NAMALWA (cell line): ENCODE results near the gene IGSF21.
"Not testable (repeated sequence)": the region's sequence is repeated elsewhere in the genome, so short reads cannot be mapped to it uniquely, and the experiment has no call there.

Source experiments
- DNase-seq: peaks from one replicate; pipeline ENCODE4 v3.0.0-alpha.2; 2015; ENCODE audit warnings: low spot score

IGSF21 gene

DNA sequence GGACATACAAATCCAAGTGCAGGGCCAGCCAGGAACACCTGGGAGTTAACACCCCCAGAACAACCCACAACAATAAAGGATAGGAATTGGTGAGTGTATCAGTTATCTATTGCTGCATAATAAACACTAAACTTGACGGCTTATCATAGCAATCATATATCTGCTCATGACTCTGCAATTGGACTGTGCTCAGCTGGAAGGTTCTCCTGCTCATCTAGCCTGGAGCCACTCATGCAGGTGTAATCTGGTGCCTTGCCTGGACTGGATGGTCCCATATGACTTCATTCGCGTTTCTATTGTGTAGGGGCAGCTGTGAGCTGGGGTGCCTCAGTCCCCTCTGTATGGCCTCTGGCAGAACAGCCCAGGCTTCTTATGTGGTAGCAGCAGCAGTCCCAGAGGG lies 296.9 kb downstream of the IGSF21 start:
- DNase-seq = no peak

DNA sequence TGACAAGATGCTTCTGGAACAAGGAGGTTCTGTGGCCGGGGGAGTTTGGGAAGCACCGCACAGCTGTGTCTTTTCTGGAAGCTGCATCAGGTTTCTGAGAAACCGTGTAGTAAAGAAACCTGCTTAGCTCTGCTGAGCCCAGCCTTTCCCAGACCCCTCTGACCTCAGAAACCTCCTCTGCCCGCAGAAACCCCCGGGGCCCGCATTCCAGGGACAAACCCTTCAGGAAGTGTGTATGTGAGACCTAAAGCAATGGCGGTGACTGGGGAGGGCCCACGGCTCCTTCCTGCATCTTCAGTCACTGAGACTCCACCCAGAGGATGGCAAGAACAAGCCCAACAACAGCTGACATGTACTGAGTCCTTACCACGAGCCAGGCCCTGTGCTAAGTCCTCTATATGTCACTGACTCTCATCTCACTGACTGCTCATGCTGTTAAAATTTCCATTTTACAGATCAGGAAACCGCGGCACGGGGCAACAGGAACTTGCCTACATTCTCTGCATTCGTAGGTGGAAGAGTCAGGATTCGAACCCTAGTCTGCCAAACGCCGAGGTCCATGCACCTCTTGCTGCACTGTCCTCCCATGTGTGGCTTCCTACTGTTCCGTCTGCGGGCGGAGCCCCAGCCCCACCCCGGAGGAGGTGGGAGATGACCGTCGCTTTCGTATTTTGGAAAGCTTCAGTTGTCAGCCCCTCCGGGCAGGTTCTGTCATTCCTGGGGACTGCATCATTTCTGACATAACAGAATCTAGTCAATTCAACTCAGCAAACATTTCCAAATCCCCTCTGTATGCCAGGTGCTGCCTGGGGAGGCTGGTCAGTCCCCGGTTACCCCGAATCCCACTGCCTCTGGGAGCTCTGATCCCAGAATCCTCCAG lies 299.8 kb downstream of the IGSF21 start:
- no peak for DNase-seq

DNA sequence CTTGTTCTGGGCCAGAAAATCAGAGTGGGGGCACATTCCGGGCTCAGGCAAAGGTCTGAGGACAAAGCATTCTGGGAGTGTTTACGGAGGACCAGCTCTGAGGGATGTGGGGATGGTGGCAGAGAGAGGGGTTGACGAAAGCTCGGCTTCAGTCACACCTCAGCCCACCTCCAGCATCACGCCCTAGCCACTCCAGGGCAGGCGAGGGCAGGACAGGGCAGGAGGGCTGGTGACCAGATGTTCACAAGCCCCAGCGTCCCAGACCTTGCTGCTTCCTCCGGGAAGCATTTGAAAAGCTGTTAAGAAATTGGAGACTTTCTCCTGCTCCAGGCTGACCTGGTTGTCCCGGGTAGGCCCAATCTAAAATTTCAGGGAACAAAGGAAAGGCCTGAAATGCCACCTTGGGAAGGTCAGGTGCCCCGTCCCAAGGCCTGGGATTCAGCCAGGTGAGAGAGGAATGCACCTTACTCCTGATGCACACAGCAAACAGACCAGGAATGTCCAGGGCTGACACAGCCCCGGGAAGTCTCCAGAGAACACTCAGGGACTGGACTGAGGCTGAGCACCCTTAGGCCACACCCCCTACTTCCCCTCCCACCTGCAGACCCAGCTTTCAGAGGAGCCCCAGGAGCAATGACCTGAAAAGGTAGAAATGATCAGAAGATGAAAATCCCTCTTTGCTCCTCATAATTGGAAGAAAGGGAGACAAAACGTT lies 301.2 kb downstream of the IGSF21 start:
- DNase-seq = no peak

DNA sequence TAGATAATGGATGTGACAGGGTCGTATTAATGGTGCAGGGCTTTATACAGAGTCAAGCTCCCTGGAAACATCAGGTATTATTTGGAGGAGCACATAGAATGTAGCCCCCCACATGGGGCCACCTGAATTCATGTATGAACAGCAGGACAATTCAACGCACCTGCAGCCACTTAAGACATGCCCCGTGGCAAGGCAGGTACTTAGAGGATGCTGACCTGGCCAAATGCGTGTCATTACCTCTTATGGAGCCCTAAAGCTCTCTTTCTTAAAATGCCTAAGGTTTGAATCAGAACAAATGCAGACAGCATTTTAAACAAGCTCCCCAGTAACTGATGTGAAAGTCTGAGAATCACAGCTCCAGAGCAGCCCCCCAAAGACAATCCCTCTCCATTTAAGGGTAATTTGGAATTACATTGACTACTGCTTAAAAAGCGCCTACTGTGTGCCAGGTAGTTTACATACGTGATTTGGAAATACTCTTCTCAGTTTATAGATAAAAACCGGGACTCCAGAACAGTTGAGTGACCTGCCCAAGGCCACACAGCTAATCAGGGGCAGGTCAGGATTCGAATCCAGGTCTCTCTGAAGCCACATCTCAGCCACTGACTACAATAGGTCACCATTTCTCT lies 302.1 kb downstream of the IGSF21 start:
- DNase-seq = no peak

DNA sequence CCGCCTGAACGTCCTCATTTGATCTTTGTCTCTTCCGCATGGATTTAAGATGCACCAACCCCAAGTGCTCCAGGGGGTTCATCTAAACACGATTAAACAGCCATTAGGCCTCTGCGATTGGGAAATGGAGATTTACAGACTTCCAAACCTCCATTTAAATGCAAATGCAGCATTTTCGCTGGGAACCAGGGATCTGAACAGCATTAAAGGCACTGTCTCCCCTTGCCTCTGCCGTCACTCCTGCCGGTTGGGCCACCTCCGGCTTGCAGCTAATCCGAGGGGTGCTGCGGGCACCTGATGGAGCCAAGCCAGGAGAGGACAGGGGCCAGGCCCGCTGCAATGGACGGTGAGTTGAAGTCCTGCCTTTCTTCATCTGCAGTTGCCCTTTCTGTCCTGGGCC lies 302.8 kb downstream of the IGSF21 start:
- no peak for DNase-seq

DNA sequence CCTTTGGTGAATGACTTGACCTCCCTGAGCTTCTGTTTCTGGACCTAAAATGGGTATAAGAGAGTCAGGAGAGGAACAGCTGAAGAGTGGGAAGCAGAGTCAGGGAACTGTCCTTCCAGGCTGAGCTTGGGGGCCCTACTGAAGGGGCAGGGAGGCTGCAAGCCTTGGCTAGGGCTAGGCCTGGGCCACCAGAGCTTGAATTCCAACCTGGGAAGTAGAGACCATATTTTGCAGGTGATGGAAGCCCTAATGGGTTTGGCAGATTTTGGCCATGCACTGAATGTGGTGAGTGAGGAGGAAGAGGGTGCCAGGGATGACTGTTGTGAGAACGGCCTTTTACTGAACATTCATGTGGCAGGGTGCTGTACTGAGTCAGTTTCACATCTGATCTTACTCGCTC lies 303.7 kb downstream of the IGSF21 start:
- DNase-seq = no peak

DNA sequence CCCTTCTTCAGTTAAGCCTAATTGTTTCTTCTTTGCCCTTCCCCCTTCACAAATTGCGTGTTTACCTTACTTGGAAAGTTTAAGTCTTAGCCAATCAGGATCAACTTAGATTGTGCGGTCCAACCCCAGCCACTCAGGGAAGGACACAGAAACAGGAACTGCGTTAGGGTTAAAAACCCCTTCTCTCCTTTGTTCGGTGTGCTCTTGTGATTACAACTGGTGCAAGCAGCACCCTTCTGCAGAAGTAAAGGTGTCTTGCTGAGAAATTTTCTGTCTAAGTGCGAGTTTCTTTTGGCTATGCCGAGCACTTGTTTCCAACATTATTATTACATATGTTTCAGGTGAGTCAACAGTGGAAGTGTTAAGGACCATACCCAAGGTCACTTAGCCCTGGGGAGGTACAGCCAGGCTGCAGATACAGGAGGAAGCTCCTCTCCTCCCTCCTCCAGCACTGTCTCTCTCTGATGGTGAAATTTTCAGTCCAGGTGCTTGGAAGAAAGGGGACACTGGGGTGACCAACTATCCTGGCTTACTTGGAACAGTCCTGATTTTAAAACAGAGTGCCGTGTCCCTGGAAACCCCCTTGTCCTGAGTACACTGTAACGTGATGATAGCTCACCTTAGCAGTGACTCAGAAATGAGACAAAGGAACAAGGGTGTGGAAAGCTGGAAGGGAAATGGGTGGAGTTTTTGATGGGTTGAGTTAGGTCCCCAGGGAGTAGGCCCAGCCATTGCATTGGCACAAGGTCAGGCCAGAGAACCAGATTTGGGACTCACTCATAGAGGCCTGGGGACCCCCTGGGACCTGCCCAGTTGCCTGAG lies 304.4 kb downstream of the IGSF21 start:
- DNase-seq = no peak

DNA sequence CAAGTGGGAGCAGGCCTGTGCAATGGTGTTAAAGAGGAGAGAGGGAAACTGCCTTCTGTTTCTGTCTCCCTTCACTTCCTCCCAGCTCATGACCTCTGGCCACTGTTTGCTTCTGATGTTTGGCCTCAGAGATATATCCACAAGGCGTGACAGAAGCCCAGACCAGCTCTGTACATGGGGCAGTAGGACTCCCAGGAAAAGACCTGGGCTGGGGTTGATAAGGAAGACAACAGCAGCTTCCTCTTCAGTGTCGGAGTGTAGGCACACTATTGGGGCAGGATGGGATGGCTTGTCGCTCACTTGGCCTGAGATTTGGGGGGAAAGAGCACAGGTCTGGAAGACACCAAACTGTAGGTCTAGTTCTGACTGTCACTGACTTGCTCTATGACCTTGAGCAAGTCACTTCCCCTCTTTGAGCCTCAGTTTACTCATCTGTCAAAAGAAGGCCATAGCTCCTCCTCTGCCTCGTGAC lies 305.3 kb downstream of the IGSF21 start:
- no peak for DNase-seq

DNA sequence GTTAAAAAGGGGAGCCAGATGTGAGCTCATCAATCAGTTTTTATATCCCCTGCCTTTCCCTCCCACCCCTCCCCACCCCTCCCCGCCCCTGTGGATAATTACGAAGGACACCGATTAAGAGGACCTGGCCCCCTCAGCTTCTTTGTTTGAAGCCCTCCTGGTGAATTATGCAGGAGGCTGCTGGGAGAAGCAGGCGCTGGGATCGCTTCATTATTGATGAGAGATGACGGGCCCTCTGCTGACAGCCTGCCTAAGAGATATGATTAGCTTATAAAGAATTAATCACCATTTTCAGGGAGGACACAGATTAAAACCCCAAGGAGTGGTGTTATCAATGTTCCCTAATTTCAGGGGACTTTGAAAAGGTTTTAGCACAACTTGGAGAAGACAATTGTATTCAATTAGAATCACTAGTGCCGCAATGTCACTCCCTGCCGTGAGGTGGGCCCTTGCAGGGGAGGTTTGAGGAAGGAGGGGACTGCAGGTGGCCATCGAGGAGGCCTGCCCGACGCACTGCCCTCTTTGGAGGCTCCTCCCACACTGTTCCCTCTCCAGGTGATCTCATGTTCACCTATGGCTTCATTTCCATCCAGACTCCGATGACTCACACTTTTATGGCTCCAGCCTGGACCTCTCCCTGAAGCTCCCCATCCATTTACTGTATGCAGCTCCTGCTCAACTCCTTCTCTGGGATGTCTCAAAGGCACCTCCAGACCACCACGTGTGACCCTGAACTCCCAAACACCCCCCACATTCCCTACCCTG lies 306.1 kb downstream of the IGSF21 start:
- DNase-seq = no peak

DNA sequence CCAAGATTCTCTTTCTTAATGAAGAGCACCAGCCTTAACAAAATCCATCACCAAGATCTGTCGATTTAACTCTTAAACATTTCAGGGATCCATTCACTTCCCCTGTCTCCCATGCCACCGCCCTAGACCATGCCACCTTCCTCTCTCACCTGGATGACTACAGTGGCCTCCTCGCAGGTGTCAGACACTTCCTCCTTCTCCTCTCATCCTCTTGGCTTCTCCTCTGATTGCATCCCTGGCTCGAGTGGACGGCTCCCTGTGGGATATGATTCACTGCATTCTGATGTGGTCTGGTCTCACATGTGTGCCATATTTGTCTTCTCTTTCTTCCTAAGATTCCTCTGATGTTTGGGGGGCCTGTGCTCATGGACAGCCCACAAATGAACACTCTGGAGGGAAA lies 306.7 kb downstream of the IGSF21 start:
- no peak for DNase-seq

DNA sequence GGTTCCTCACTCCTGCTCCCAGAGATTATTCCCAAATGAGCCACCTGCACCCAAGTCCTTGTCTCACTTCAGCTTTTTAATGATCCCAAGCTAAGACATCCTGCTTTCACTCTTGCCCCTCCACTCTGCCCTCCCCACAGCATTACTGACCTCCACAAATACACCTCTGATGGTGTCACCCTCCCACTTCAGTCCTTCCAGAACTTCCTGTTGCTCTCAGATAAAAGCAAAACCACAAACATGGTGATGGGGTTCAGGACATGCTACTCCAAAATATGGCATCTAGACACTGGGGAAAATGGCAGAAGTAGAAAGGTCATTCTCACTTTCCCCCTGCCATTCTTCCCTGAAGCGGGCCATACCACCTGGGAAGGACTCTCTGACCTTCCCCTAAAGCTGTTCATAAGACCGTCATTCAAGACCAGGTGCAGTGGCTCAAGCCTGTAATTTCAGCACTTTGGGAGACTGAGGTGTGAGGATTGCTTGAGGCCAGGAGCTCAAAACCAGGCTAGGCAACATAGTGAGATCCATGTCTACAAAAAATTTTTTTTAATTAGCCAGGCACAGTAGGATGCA lies 307.4 kb downstream of the IGSF21 start:
- no peak for DNase-seq

DNA sequence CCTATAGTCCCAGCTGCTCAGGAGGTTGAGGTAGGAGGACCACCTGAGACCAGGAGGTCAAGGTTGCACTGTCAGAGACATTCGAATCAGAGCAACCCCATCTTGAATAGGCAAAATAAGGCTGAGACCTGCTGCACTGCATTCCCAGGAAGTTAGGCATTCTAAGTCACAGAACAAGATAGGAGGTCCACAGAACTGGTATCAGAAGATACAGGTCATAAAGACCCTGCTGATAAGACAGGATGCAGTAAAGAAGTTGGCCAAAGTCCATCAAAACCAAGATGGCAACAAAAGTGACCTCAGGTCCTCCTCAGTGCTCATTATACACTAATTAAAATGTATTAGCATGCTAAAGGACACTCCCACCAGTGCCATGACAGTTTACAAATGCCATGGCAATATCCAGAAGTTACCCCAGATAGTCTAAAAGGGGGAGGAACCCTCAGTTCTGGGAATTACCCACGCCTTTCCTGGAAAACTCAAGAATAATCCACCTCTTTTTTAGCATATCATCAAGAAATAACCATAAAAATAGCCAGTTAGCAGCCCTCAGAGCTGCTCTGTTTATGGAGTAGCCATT lies 307.9 kb downstream of the IGSF21 start:
- no peak for DNase-seq

DNA sequence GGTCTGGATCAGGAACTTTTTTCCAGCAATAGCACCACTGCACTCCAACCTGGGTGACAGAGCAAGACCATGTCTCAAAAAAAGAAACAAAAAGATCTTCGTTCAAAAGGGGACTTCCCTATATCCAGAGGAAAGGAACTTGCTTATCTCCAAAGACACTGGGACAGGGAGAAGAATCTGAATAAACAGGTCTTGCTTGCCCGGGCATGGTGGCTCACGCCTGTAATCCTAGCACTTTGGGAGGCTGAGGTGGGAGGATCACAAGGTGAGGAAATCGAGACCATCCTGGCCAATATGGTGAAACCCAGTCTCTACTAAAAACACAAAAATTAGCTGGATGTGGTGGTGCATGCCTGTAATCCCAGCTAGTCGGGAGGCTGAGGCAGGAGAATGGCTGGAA lies 308.5 kb downstream of the IGSF21 start:
- DNase-seq = not testable (repeated sequence)

DNA sequence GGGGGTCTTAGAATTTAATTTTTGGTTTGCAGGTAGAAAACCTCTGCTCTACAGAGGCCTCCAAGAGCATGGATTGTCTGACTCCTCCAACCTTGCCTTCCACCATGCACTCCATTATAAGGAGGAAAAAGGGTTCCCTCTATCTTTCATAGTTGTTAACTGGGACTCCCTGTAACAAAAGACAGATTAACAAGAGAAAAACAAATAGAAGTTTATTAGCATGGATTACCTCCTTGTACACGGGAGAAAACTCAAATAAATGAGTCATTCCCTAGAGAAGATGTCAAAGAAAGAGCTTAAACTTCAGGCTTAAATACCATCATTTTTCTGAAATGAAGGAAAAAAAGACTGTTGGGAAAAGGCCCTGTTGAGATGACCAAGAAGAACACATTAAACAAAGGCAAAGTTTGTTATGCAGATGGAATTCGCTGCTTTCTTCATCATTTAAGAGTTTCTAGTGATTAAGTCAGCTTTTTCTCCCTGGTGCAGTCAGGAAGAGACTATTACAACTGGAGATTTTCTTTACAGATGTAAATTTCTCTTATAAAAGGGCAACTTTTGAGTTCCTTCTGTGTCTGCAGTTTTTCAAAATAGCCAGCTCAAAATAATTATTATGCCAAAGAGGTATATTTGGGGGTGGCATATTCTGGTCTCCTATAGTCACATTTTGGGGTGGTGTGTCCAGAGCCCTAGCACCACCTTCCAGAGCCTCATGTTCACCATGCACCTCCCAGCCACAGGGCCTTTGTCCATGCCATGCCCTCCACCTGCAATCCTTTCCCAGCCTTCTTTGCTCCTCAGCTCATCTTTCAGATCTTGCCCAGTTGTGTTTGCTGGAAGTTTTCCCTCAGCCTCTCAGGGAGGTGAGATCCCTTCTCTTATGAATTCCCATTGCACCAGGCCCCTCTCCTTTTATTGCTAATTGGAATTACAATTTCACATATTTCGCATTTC lies 310.0 kb downstream of the IGSF21 start:
- DNase-seq = no peak

DNA sequence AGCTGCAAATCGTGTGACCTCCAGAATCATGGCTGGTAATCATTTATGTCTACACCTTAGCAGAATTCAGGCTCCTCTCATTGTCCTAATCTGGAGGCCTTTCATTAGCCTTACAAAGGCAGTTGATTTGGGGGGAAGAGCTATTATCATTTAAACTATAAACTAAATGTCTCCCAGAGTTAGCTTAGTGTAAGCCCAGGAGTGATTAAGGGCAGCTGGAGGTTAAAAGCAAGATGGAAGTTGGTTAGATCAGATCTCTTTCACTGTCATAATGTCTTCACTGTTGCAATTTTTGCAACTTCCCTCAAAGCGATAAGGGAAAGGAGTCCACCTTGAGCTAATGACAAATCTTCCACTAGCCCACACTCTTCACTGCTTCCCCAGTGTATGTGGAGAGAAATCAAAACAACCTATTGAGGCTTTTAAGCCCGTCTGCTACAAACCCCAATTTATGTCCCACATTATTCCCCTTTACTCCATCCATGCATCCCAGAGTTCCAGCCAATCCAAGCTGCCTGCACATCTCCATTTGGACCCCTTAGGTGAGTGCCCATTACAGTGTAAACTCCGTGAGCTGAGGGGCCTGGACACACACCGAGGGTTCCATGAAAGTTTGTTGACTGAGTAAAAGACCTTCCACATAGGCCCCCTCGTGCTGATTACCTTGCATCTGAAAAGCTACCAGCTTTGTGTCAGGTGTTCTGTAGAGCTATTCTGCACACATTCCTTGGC lies 311.7 kb downstream of the IGSF21 start:
- DNase-seq = no peak

DNA sequence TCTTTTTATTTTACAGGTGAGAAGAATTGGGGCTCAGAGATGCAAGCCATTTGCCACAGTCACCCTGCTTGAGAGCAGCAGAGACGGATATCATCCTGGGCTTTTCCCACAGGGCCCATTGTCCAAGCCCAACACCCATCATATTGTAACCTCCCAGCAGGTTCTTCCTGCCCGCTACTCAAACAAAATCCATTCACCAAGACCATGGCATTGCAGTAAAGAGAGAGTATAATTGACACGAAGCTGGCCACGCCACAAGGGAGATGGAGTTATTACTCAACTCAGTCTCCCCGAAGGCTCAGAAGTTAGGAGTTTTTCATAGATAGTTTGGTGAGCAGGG lies 312.2 kb downstream of the IGSF21 start:
- DNase-seq = no peak

DNA sequence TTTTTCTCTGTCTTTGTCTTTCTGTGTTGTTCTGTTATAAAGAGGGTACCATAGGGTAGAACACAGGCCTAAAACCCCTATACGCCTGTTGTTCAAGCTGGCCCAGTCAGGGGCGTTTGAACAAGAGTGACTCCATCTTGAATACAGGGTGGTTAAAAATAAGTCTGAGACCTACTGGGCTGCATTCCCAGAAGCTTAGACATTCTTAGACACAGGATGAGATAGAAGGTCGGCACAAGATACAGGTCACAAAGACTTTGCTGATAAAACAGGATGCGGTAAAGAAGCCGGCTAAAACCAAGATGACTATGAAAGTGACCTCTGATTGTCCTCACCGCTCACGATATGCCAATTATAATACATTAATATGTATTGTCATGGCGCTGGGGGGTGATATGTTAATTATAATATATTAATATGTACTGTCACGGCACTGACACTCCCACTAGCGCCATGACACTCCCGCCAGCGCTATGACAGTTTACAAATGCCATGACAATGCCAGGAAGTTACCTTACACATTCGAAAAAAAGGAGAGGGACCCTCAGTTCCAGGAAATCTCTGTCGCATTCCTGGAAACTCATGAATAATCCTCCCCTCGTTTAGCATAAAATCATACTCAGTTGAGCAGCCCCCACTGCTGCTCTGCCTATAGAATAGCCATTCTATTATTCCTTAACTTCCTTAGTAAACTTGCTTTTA lies 314.6 kb downstream of the IGSF21 start:
- no peak for DNase-seq

DNA sequence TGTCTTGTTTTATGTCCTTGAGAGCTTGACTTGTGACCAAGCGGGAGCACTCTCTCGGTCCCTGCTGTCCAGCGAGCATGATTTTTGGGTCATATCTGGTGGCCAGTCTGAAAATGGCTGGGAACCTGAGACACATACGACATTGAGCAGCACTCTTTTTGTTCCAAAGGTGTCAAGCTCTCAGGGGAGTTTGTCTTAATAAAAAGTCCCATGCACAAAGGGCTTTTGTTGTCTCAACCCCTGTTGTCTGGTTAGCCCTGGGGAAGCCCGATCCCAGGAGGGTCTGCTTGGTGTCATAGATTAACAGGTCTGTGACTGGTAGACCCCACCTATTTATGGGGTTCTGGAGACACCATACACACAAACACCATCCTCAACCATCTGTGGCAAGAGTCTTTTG lies 315.4 kb downstream of the IGSF21 start:
- no peak for DNase-seq
